ENCODE results near the gene PAWR.

PAWR gene

DNA sequence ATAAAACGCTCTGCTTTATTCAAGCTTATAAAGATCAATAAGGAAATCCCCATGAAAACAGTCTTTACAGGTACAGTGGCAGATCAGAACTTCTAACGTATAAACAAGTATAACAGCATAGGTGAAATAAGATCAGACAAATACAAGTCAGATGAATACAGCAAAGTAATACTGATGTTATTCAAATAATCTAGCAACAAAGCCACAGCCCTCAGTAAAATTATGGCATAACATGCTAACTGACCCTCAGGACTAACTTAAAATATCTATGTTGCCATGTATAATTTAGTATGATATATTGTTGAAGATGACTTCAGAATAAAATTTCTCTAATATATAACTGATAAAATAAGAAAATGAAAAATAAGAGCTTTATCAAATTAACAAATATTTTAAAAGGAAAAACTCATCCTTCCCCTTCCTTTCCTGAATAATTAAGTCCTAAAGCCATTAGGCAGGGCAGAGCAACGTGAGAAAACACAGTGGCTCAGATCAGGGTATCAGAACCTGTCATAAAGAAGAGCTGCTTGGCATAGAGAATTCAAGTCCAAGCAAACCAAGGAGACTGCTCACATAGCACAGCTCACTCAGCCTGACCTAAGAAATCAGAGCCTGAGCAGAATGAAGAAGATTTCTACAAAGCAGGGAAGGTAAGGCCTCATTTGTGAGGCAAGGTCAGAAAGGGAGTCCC, 70.7 kb downstream of the PAWR start (continued):
- TF ChIP-seq TOX (CRISPR knock-in tag; IDR thresholded peaks at IDR 0.05; ENCODE audit: borderline replicate concordance), result no peak
- TF ChIP-seq BACH2 (CRISPR knock-in tag; IDR thresholded peaks at IDR 0.05; ENCODE audit: borderline replicate concordance), result no peak
- TF ChIP-seq ZC3H10 (CRISPR knock-in tag; IDR thresholded peaks at IDR 0.05), result no peak
- TF ChIP-seq, protein P1, sequence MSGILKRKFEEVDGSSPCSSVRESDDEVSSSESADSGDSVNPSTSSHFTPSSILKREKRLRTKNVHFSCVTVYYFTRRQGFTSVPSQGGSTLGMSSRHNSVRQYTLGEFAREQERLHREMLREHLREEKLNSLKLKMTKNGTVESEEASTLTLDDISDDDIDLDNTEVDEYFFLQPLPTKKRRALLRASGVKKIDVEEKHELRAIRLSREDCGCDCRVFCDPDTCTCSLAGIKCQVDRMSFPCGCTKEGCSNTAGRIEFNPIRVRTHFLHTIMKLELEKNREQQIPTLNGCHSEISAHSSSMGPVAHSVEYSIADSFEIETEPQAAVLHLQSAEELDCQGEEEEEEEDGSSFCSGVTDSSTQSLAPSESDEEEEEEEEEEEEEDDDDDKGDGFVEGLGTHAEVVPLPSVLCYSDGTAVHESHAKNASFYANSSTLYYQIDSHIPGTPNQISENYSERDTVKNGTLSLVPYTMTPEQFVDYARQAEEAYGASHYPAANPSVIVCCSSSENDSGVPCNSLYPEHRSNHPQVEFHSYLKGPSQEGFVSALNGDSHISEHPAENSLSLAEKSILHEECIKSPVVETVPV (CRISPR knock-in tag; IDR thresholded peaks at IDR 0.05), result no peak

DNA sequence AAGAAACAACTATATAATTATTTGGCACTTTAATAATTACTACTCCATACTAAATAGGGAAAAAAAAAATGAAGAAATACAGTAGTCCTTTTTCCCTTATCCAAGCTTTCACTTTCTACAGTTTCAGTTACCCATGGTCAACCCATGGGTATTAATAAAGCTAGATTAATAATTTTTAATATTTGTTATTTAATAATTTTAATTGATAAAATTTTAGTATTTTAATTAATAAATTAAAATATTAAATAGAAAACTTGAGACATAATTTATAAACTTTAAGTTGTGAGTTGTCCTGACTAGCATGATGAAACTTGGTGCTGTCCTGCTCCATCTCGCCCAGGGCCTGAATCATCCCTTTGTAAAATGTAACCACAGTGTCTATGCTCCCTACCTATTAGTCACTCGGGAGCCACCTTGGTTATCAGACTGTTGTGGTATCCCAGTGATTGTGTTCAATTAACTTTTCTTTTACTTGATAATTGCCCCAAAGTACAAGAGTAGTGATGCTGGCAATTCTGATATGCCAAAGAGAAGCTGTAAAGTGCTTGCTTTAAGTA, 71.8 kb downstream of the PAWR start:
- no peak for ATAC-seq
- TF ChIP-seq ZNF70 (CRISPR knock-in tag; IDR thresholded peaks at IDR 0.05) (no peak), PPARA (CRISPR knock-in tag; IDR thresholded peaks at IDR 0.05; ENCODE audit: borderline replicate concordance) (no peak), OSR1 (CRISPR knock-in tag; IDR thresholded peaks at IDR 0.05) (no peak), ZNF8 (CRISPR knock-in tag; IDR thresholded peaks at IDR 0.05) (no peak), ESRRG (CRISPR knock-in tag; IDR thresholded peaks at IDR 0.05) (no peak), ZFP30 (CRISPR knock-in tag; IDR thresholded peaks at IDR 0.05) (no peak), CSDC2 (CRISPR knock-in tag; IDR thresholded peaks at IDR 0.05) (no peak), ISL1 (CRISPR knock-in tag; IDR thresholded peaks at IDR 0.05) (no peak), GLIS3 (CRISPR knock-in tag; IDR thresholded peaks at IDR 0.05) (no peak), TOX (CRISPR knock-in tag; IDR thresholded peaks at IDR 0.05; ENCODE audit: borderline replicate concordance) (no peak), ZC3H10 (CRISPR knock-in tag; IDR thresholded peaks at IDR 0.05) (no peak), ZFP3 (CRISPR knock-in tag; IDR thresholded peaks at IDR 0.05) (no peak), BACH2 (CRISPR knock-in tag; IDR thresholded peaks at IDR 0.05; ENCODE audit: borderline replicate concordance) (no peak), ZNF565 (CRISPR knock-in tag; conservative IDR thresholded peaks at IDR 0.05; ENCODE audit: low read depth) (no peak), RARB (CRISPR knock-in tag; IDR thresholded peaks at IDR 0.05) (no peak), TCF4 (CRISPR knock-in tag; IDR thresholded peaks at IDR 0.05; ENCODE audit: borderline replicate concordance) (no peak)
- TF ChIP-seq, protein P2, sequence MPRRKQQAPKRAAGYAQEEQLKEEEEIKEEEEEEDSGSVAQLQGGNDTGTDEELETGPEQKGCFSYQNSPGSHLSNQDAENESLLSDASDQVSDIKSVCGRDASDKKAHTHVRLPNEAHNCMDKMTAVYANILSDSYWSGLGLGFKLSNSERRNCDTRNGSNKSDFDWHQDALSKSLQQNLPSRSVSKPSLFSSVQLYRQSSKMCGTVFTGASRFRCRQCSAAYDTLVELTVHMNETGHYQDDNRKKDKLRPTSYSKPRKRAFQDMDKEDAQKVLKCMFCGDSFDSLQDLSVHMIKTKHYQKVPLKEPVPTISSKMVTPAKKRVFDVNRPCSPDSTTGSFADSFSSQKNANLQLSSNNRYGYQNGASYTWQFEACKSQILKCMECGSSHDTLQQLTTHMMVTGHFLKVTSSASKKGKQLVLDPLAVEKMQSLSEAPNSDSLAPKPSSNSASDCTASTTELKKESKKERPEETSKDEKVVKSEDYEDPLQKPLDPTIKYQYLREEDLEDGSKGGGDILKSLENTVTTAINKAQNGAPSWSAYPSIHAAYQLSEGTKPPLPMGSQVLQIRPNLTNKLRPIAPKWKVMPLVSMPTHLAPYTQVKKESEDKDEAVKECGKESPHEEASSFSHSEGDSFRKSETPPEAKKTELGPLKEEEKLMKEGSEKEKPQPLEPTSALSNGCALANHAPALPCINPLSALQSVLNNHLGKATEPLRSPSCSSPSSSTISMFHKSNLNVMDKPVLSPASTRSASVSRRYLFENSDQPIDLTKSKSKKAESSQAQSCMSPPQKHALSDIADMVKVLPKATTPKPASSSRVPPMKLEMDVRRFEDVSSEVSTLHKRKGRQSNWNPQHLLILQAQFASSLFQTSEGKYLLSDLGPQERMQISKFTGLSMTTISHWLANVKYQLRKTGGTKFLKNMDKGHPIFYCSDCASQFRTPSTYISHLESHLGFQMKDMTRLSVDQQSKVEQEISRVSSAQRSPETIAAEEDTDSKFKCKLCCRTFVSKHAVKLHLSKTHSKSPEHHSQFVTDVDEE (CRISPR knock-in tag; IDR thresholded peaks at IDR 0.05), result no peak
- TF ChIP-seq, protein P3, sequence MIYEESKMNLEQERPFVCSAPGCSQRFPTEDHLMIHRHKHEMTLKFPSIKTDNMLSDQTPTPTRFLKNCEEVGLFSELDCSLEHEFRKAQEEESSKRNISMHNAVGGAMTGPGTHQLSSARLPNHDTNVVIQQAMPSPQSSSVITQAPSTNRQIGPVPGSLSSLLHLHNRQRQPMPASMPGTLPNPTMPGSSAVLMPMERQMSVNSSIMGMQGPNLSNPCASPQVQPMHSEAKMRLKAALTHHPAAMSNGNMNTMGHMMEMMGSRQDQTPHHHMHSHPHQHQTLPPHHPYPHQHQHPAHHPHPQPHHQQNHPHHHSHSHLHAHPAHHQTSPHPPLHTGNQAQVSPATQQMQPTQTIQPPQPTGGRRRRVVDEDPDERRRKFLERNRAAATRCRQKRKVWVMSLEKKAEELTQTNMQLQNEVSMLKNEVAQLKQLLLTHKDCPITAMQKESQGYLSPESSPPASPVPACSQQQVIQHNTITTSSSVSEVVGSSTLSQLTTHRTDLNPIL (CRISPR knock-in tag; IDR thresholded peaks at IDR 0.05; ENCODE audit: low read depth), result no peak

DNA sequence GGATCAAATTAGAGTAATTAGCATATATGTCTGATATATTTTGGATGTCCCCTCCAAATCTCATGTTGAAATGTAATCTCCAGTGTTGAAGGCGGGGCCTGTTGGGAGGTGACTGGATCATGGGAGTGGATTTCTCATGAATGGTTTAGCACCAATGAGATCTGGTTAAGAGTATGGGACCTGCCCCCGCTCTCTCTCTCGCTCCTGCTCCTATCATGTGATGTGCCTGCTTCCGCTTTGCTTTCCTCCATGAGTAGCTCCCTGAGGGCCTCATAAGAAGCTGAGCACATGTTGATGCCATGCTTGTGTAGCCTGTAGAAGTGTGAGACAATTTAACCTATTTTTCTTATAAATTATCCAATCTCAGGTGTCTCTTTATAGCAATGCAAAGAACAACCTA, 73.1 kb downstream of the PAWR start:
- TF ChIP-seq ESRRG (CRISPR knock-in tag; IDR thresholded peaks at IDR 0.05), result no peak
- ATAC-seq, result no peak

DNA sequence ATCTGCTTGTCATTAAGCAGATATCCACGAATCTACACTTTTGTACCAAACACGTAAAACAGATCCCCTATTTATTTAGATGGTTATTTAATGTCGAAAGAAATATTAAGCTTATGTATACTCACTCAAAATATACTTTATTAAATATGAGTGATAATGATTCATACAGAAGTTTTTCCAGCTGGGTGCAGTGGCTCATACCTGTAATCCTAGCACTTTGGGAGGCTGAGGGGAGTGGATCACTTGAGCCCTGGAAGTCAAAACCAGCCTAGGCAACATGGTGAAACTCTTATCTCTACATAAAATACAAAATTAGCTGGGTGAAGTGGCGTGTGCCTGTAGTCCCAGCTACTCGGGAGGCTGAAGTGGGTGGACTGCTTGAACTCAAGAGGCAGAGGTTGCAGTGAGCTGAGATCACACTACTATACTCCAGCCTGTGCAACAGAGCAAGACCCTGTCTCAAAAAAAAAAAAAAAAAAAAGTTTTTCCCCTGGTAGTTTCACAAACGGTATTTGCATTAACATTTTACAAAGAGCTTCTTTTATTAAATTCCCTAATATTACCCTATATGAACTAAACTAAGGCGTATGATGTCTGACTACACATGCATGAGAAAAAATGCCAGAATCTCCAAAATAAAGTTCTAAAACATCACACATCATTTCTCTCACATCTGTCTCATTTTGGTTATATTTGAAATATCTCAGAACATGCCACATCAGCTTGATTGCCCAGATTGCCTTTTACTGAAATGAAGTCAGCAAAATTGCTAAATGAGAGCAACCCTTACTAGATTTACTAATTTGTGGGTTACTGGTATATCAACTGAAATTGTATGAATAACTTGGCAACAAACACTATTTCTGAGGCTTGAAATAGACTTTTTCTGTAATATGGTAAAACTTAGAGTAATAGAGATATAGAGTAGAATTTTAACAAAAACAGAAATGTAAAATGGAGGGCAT, 74.9 kb downstream of the PAWR start:
- no peak for ATAC-seq
- TF ChIP-seq BACH2 (CRISPR knock-in tag; IDR thresholded peaks at IDR 0.05; ENCODE audit: borderline replicate concordance), result no peak
- TF ChIP-seq, protein P4, sequence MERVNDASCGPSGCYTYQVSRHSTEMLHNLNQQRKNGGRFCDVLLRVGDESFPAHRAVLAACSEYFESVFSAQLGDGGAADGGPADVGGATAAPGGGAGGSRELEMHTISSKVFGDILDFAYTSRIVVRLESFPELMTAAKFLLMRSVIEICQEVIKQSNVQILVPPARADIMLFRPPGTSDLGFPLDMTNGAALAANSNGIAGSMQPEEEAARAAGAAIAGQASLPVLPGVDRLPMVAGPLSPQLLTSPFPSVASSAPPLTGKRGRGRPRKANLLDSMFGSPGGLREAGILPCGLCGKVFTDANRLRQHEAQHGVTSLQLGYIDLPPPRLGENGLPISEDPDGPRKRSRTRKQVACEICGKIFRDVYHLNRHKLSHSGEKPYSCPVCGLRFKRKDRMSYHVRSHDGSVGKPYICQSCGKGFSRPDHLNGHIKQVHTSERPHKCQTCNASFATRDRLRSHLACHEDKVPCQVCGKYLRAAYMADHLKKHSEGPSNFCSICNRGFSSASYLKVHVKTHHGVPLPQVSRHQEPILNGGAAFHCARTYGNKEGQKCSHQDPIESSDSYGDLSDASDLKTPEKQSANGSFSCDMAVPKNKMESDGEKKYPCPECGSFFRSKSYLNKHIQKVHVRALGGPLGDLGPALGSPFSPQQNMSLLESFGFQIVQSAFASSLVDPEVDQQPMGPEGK (CRISPR knock-in tag; IDR thresholded peaks at IDR 0.05; ENCODE audit: borderline replicate concordance), result no peak
- TF ChIP-seq, protein P3 (CRISPR knock-in tag; IDR thresholded peaks at IDR 0.05; ENCODE audit: low read depth), result no peak
- TF ChIP-seq CSDC2 (CRISPR knock-in tag; IDR thresholded peaks at IDR 0.05), result no peak
- no peak for TF ChIP-seq PPARA (CRISPR knock-in tag; IDR thresholded peaks at IDR 0.05; ENCODE audit: borderline replicate concordance)
- TF ChIP-seq, protein P2 (CRISPR knock-in tag; IDR thresholded peaks at IDR 0.05), result no peak
- no peak for TF ChIP-seq ZFP3 (CRISPR knock-in tag; IDR thresholded peaks at IDR 0.05)
- no peak for TF ChIP-seq SNAI2 (CRISPR knock-in tag; IDR thresholded peaks at IDR 0.05)
- TF ChIP-seq TCF4 (CRISPR knock-in tag; IDR thresholded peaks at IDR 0.05; ENCODE audit: borderline replicate concordance), result no peak
